Neural cell (in vitro differentiated cells): Measurements from ENCODE around the gene XPA. TPM values are rescaled to one million over a fixed set of nuclear protein-coding genes. Genes with fewer than 3 reads are reported as not detected.

ENCODE experiments used
- H2AFZ ChIP-seq: fragments of 200-600, 300-800 bp; sonication (generic), shearing (Covaris generic); 2 replicates; pipeline ENCODE4 v1.6.0; 2014; ENCODE audit warnings: low read depth, mild to moderate bottlenecking, antibody characterized with exemption, low read length, moderate library complexity
- H3F3A ChIP-seq: fragments of 200-600 bp; shearing (Covaris generic); 2 replicates; pipeline ENCODE4 v1.6.1; 2016; ENCODE audit warnings: mild to moderate bottlenecking, moderate library complexity, mixed read lengths, antibody characterized with exemption, low read length; ENCODE audit not compliant: insufficient read depth, poor library complexity, severe bottlenecking
- H3K27ac ChIP-seq: fragments of 200-600, 300-800 bp; sonication (generic), shearing (Covaris generic); 2 replicates; pipeline ENCODE4 v1.5.1; 2014; ENCODE audit warnings: mild to moderate bottlenecking, low read length, moderate library complexity
- H3K27me3 ChIP-seq: fragments of 300-800, 200-600 bp; sonication (generic), shearing (Covaris generic); 2 replicates; pipeline ENCODE4 v1.6.0; 2014; ENCODE audit warnings: mild to moderate bottlenecking, low read depth, low read length, moderate library complexity; ENCODE audit not compliant: insufficient read depth
- H3K36me3 ChIP-seq: fragments of 300-800, 200-600 bp; sonication (generic), shearing (Covaris generic); 2 replicates; pipeline ENCODE4 v1.5.1; 2014; ENCODE audit warnings: mild to moderate bottlenecking, antibody characterized with exemption, low read length, moderate library complexity; ENCODE audit not compliant: insufficient read depth
- H3K4me2 ChIP-seq: fragments of 300-800, 200-600 bp; sonication (generic), shearing (Covaris generic); 2 replicates; pipeline ENCODE4 v1.6.0; 2014; ENCODE audit warnings: mild to moderate bottlenecking, low read length
- H3K4me3 ChIP-seq: fragments of 300-800, 200-600 bp; sonication (generic), shearing (Covaris generic); 2 replicates; pipeline ENCODE4 v1.5.1; 2014; ENCODE audit warnings: mild to moderate bottlenecking, low read length, moderate library complexity
- H3K79me2 ChIP-seq: fragments of 200-600 bp; shearing (Covaris generic); replicated peaks from 2 replicates; pipeline ENCODE4 v1.6.0; 2014; ENCODE audit warnings: mild to moderate bottlenecking, low read length, moderate library complexity; ENCODE audit not compliant: insufficient read depth
- H3K9ac ChIP-seq: fragments of 300-800, 200-600 bp; sonication (generic), shearing (Covaris generic); 2 replicates; pipeline ENCODE4 v1.6.1; 2016; ENCODE audit warnings: mild to moderate bottlenecking, low read length, mixed read lengths
- H3K9me2 ChIP-seq: fragments of 200-600 bp; shearing (Covaris generic); 2 replicates; pipeline ENCODE4 v1.6.1; 2016; ENCODE audit warnings: mild to moderate bottlenecking, low read length, mixed read lengths; ENCODE audit not compliant: insufficient read depth
- H3K9me3 ChIP-seq: fragments of 200-600, 300-800 bp; sonication (generic), shearing (Covaris generic); 2 replicates; pipeline ENCODE4 v1.6.1; 2016; ENCODE audit warnings: mild to moderate bottlenecking, mixed run types, low read length, moderate library complexity, mixed read lengths
- H4K20me1 ChIP-seq: fragments of 200-600 bp; shearing (Covaris generic); 2 replicates; pipeline ENCODE4 v1.6.1; 2016; ENCODE audit warnings: mild to moderate bottlenecking, mixed run types; ENCODE audit not compliant: insufficient read depth
- EP300 ChIP-seq: fragments of 450-650 bp; conservative IDR thresholded peaks from 2 replicates; pipeline ENCODE4 v1.6.1; 2014; ENCODE audit warnings: antibody characterized with exemption, mild to moderate bottlenecking, moderate library complexity; ENCODE audit not compliant: poor library complexity, severe bottlenecking
- EZH2 ChIP-seq: fragments of 200-600, 300-800 bp; shearing (Covaris generic), sonication (generic); IDR thresholded peaks from 2 replicates; pipeline ENCODE4 v1.6.1; 2014; ENCODE audit warnings: antibody characterized with exemption, low read length, borderline replicate concordance, mild to moderate bottlenecking; ENCODE audit not compliant: insufficient read depth, poor library complexity, severe bottlenecking
- MXI1 ChIP-seq: fragments of 450-650 bp; conservative IDR thresholded peaks from 2 replicates; pipeline ENCODE4 v1.6.1; 2014; ENCODE audit warnings: antibody characterized with exemption, mild to moderate bottlenecking; ENCODE audit not compliant: poor library complexity, severe bottlenecking
- POLR2AphosphoS5 ChIP-seq: IDR thresholded peaks from 2 replicates; pipeline ENCODE4 v1.6.1; 2012
- RAD21 ChIP-seq: fragments of 450-650 bp; conservative IDR thresholded peaks from 2 replicates; pipeline ENCODE4 v1.6.1; 2014; ENCODE audit warnings: antibody characterized with exemption, mild to moderate bottlenecking, moderate library complexity
- SMC3 ChIP-seq: fragments of 450-650 bp; conservative IDR thresholded peaks from 2 replicates; pipeline ENCODE4 v1.6.1; 2014; ENCODE audit warnings: antibody characterized with exemption, mild to moderate bottlenecking, moderate library complexity; ENCODE audit not compliant: poor library complexity
- TAF1 ChIP-seq: IDR thresholded peaks from 2 replicates; pipeline ENCODE4 v1.6.1; 2012; ENCODE audit warnings: low read depth
- polyA plus RNA-seq: library from polyadenylated mRNA; depleted of rRNA; stranded (reverse); fragments of >200 nt; gene quantifications from 2 replicates; pipeline ENCODE4 v1.2.3, GENCODE V29; 2014
- TF ChIP-seq, protein P1 (sequence below): fragments of 450-650 bp; IDR thresholded peaks from 2 replicates; pipeline ENCODE4 v1.5.1; 2014; ENCODE audit warnings: antibody characterized with exemption, mild to moderate bottlenecking, moderate library complexity; ENCODE audit not compliant: poor library complexity, severe bottlenecking
- TF ChIP-seq, protein P2 (sequence below): IDR thresholded peaks from 2 replicates; pipeline ENCODE4 v1.6.1; 2012; ENCODE audit warnings: borderline replicate concordance

XPA gene
- polyA plus RNA-seq, 1 donor from 2014 or later, result 34.5 TPM

GRCh38 chr9:97711223-97711626 lies 14.1 kb upstream of the XPA start:
- peak overlapping the region; percentile 25 for H3K4me3 ChIP-seq
- TF ChIP-seq EP300 (peak; percentile 76), MXI1 (peak; percentile 19), POLR2AphosphoS5 (peak; percentile 56)
- TF ChIP-seq, protein P1, sequence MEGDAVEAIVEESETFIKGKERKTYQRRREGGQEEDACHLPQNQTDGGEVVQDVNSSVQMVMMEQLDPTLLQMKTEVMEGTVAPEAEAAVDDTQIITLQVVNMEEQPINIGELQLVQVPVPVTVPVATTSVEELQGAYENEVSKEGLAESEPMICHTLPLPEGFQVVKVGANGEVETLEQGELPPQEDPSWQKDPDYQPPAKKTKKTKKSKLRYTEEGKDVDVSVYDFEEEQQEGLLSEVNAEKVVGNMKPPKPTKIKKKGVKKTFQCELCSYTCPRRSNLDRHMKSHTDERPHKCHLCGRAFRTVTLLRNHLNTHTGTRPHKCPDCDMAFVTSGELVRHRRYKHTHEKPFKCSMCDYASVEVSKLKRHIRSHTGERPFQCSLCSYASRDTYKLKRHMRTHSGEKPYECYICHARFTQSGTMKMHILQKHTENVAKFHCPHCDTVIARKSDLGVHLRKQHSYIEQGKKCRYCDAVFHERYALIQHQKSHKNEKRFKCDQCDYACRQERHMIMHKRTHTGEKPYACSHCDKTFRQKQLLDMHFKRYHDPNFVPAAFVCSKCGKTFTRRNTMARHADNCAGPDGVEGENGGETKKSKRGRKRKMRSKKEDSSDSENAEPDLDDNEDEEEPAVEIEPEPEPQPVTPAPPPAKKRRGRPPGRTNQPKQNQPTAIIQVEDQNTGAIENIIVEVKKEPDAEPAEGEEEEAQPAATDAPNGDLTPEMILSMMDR, result no peak
- H3K27ac ChIP-seq, result no peak overlapping the region
- no peak overlapping the region for H3K9ac ChIP-seq
- no peaks in the 10 kb centered on the region for H3K9me3 ChIP-seq
- H3K27me3 ChIP-seq, result no peaks in the 10 kb centered on the region
- H3K36me3 ChIP-seq, result no peaks in the 10 kb centered on the region
- no peak overlapping the region for H2AFZ ChIP-seq
- no peaks in the 10 kb centered on the region for H3F3A ChIP-seq
- H4K20me1 ChIP-seq, result no peaks in the 10 kb centered on the region
- no peaks in the 10 kb centered on the region for H3K9me2 ChIP-seq
- H3K4me2 ChIP-seq, result no peak overlapping the region
- H3K79me2 ChIP-seq, result no peaks in the 10 kb centered on the region

DNA sequence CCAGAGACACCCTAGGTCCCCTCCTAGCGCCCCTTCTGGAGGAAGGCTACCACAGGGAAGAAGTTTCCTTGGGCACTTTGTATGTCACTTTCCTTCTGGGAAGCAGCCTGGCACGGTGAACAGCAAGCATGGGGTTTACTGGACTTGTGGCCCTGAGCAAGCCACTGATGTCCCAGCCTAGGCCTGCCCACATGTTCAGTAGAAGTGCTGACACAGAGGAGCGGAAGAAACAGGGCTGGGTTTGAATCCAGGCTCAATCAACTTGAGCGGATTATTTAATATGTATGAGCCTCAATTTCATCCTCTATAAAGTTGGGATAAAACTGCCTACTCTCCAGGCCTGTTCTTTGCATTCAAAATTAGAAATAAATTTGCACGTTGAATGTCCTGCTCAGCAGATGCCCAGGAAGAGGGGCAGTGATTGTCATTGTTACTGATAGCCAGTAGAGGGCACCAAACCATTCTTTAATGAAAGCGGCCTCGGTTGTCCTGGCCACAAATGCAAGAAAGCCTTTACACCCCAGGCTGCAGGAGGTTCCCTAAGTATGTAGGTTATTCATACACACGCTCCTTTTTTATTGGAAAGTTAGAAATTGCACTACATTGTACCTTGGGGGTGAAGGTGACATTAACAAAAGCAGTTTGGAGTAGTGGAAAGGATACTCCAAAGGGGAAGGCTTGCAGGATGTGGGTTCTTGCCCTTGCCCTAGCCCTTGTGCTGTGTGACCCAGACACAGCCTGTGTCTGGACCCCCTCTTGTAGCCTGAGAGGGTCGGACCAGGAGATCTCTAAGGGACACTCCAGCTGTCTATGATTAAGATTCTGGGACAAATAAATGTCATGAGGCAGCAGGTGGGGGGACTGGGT lies 13.4 kb upstream of the XPA start:
- H3K79me2 ChIP-seq, result no peaks in the 10 kb centered on the region
- peak; percentile 85 for TF ChIP-seq RAD21
- TF ChIP-seq, protein P2, sequence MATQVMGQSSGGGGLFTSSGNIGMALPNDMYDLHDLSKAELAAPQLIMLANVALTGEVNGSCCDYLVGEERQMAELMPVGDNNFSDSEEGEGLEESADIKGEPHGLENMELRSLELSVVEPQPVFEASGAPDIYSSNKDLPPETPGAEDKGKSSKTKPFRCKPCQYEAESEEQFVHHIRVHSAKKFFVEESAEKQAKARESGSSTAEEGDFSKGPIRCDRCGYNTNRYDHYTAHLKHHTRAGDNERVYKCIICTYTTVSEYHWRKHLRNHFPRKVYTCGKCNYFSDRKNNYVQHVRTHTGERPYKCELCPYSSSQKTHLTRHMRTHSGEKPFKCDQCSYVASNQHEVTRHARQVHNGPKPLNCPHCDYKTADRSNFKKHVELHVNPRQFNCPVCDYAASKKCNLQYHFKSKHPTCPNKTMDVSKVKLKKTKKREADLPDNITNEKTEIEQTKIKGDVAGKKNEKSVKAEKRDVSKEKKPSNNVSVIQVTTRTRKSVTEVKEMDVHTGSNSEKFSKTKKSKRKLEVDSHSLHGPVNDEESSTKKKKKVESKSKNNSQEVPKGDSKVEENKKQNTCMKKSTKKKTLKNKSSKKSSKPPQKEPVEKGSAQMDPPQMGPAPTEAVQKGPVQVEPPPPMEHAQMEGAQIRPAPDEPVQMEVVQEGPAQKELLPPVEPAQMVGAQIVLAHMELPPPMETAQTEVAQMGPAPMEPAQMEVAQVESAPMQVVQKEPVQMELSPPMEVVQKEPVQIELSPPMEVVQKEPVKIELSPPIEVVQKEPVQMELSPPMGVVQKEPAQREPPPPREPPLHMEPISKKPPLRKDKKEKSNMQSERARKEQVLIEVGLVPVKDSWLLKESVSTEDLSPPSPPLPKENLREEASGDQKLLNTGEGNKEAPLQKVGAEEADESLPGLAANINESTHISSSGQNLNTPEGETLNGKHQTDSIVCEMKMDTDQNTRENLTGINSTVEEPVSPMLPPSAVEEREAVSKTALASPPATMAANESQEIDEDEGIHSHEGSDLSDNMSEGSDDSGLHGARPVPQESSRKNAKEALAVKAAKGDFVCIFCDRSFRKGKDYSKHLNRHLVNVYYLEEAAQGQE, result no peak
- TF ChIP-seq TAF1, result no peak
- peak; percentile 78 for TF ChIP-seq SMC3
- TF ChIP-seq POLR2AphosphoS5, result no peak
- no peak for TF ChIP-seq EZH2
- TF ChIP-seq, protein P1, result peak; percentile 89
- no peak for TF ChIP-seq EP300
- peak; percentile 0 for TF ChIP-seq MXI1
- no peaks in the 10 kb centered on the region for H3K36me3 ChIP-seq
- no peaks in the 10 kb centered on the region for H3K27me3 ChIP-seq
- H3K4me3 ChIP-seq, result peak overlapping the region; percentile 25
- no peaks in the 10 kb centered on the region for H4K20me1 ChIP-seq
- H3F3A ChIP-seq, result no peaks in the 10 kb centered on the region
- no peaks in the 10 kb centered on the region for H3K9me2 ChIP-seq
- H3K4me2 ChIP-seq, result no peak overlapping the region
- H3K9me3 ChIP-seq, result no peaks in the 10 kb centered on the region
- H2AFZ ChIP-seq, result no peak overlapping the region
- no peak overlapping the region for H3K27ac ChIP-seq
- H3K9ac ChIP-seq, result no peak overlapping the region
